NB4 (cell line): ENCODE results near the gene KCNG2.

Experiments used
- TF ChIP-seq, protein P1 (sequence below): IDR thresholded peaks from one replicate; pipeline ENCODE4 v1.5.1; 2012; ENCODE audit warnings: low read depth, low read length
- TF ChIP-seq, protein P2 (sequence below): IDR thresholded peaks from 2 replicates; pipeline ENCODE4 v1.6.1; 2011; ENCODE audit warnings: low read depth, low read length

DNA sequence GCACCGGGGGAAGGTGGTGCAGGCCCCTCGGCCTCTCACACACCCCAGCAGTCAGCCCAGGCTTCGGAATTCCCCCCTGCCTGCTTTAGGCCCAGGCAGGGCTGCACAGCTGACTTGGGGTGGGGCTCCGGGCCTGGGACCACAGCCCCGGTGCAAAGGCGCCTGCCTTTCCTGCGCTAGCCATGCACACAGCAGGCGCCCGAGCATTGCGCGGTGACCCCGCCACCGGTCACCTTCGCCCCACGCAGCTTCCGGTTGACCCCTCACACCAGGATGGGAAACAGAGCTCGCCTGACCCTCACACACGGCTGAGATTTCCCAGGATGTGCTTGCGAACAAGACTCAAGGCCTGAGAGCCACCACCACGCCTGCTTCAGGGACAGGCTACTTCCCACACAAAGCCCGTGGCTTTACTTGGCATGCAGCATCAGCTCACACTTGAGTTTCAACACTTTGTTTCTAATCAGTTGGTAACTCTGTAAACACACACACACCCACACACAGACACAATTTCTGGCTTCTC lies 107.7 kb downstream of the KCNG2 start:
- TF ChIP-seq, protein P1, sequence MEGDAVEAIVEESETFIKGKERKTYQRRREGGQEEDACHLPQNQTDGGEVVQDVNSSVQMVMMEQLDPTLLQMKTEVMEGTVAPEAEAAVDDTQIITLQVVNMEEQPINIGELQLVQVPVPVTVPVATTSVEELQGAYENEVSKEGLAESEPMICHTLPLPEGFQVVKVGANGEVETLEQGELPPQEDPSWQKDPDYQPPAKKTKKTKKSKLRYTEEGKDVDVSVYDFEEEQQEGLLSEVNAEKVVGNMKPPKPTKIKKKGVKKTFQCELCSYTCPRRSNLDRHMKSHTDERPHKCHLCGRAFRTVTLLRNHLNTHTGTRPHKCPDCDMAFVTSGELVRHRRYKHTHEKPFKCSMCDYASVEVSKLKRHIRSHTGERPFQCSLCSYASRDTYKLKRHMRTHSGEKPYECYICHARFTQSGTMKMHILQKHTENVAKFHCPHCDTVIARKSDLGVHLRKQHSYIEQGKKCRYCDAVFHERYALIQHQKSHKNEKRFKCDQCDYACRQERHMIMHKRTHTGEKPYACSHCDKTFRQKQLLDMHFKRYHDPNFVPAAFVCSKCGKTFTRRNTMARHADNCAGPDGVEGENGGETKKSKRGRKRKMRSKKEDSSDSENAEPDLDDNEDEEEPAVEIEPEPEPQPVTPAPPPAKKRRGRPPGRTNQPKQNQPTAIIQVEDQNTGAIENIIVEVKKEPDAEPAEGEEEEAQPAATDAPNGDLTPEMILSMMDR = no peak
- TF ChIP-seq, protein P2, sequence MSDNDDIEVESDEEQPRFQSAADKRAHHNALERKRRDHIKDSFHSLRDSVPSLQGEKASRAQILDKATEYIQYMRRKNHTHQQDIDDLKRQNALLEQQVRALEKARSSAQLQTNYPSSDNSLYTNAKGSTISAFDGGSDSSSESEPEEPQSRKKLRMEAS = no peak
